Measurements from ENCODE around the gene SHISA9.

DNA sequence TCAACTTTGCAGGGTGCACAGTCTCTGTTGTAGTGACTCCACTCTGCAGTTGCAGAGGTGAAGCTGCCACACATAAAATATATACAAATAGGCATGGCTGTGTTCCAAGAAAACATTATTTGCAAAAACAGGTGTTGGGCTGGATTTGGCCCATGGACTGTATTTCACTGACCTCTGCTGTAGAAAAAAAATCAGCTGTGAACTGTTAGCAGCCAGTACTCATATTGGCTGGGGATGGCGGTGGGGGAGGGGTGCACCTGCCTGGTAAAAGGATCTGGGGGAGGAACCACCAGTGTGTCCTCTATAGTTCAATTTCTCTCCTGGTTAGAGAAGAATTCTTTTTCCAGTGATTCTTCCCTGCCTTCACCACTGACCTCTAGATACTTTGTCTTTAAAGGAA lies 50.0 kb downstream of the SHISA9 start:
- TF ChIP-seq POLR2AphosphoS5 (IDR thresholded peaks at IDR 0.05) = no peak
- TF ChIP-seq, protein P1, sequence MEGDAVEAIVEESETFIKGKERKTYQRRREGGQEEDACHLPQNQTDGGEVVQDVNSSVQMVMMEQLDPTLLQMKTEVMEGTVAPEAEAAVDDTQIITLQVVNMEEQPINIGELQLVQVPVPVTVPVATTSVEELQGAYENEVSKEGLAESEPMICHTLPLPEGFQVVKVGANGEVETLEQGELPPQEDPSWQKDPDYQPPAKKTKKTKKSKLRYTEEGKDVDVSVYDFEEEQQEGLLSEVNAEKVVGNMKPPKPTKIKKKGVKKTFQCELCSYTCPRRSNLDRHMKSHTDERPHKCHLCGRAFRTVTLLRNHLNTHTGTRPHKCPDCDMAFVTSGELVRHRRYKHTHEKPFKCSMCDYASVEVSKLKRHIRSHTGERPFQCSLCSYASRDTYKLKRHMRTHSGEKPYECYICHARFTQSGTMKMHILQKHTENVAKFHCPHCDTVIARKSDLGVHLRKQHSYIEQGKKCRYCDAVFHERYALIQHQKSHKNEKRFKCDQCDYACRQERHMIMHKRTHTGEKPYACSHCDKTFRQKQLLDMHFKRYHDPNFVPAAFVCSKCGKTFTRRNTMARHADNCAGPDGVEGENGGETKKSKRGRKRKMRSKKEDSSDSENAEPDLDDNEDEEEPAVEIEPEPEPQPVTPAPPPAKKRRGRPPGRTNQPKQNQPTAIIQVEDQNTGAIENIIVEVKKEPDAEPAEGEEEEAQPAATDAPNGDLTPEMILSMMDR (IDR thresholded peaks at IDR 0.05) = no peak
- TF ChIP-seq POLR2A (IDR thresholded peaks at IDR 0.05) = no peak

Data from prostate gland (tissue), 2 donors.